ENCODE results near the gene HNRNPH3. TPM values are rescaled to one million over a fixed set of nuclear protein-coding genes. Genes with fewer than 3 reads are reported as not detected.
A peak's percentile ranks its signal among the peaks of the same experiment; 100 is the strongest.
"Not testable (repeated sequence)": the region's sequence is repeated elsewhere in the genome, so short reads cannot be mapped to it uniquely, and the experiment has no call there.

Gene HNRNPH3
- total RNA-seq, 1 donor: 16.7 TPM

GRCh38 chr10:68301790-68302502 is 29.9 kb upstream of the HNRNPH3 start:
- H3K4me3 ChIP-seq (ENCODE audit: low read depth, low read length): no peak overlapping the region
- DNase-seq (ENCODE audit: low read depth): peak; percentile 77
- peak; percentile 48 for TF ChIP-seq CTCF (IDR thresholded peaks at IDR 0.05; ENCODE audit: insufficient read depth, low read length)

GRCh38 chr10:68302503-68302823 is 29.4 kb upstream of the HNRNPH3 start:
- H3K4me3 ChIP-seq (ENCODE audit: low read depth, low read length): no peak overlapping the region
- no peak for DNase-seq (ENCODE audit: low read depth)
- no peak for TF ChIP-seq CTCF (IDR thresholded peaks at IDR 0.05; ENCODE audit: insufficient read depth, low read length)

- H3K4me3 ChIP-seq (ENCODE audit: low read depth, low read length): no peak overlapping the region
- TF ChIP-seq CTCF (IDR thresholded peaks at IDR 0.05; ENCODE audit: insufficient read depth, low read length): no peak
- DNase-seq (ENCODE audit: low read depth): no peak
Observed at GRCh38 chr10:68302871-68303270, 29.0 kb upstream of the HNRNPH3 start.

GRCh38 chr10:68303849-68304412 is 27.9 kb upstream of the HNRNPH3 start:
- DNase-seq (ENCODE audit: low read depth): no peak
- no peak for TF ChIP-seq CTCF (IDR thresholded peaks at IDR 0.05; ENCODE audit: insufficient read depth, low read length)

GRCh38 chr10:68305854-68306253 is 26.0 kb upstream of the HNRNPH3 start:
- no peak for DNase-seq (ENCODE audit: low read depth)
- TF ChIP-seq CTCF (IDR thresholded peaks at IDR 0.05; ENCODE audit: insufficient read depth, low read length): no peak

More at GRCh38 chr10:68303849-68304412, 27.9 kb upstream of the HNRNPH3 start:
- no peak overlapping the region for H3K4me3 ChIP-seq (ENCODE audit: low read depth, low read length)

GRCh38 chr10:68310531-68310930 is 21.3 kb upstream of the HNRNPH3 start:
- no peak overlapping the region for H3K4me3 ChIP-seq (ENCODE audit: low read depth, low read length)
- no peak for TF ChIP-seq CTCF (IDR thresholded peaks at IDR 0.05; ENCODE audit: insufficient read depth, low read length)
- no peak for DNase-seq (ENCODE audit: low read depth)

More at GRCh38 chr10:68305854-68306253, 26.0 kb upstream of the HNRNPH3 start:
- no peak overlapping the region for H3K4me3 ChIP-seq (ENCODE audit: low read depth, low read length)

GRCh38 chr10:68314930-68315329 is 16.9 kb upstream of the HNRNPH3 start:
- DNase-seq (ENCODE audit: low read depth); H3K4me3 ChIP-seq (ENCODE audit: low read depth, low read length): not testable (repeated sequence)
